Amniotic epithelial cell (primary cell): Measurements from ENCODE around the gene TATDN2.
"Not testable (repeated sequence)": the region's sequence is repeated elsewhere in the genome, so short reads cannot be mapped to it uniquely, and the experiment has no call there.

Source experiments
- DNase-seq: peaks from one replicate; pipeline ENCODE4 v3.0.0-alpha.2; 2010; ENCODE audit warnings: low read depth

TATDN2 gene

DNA sequence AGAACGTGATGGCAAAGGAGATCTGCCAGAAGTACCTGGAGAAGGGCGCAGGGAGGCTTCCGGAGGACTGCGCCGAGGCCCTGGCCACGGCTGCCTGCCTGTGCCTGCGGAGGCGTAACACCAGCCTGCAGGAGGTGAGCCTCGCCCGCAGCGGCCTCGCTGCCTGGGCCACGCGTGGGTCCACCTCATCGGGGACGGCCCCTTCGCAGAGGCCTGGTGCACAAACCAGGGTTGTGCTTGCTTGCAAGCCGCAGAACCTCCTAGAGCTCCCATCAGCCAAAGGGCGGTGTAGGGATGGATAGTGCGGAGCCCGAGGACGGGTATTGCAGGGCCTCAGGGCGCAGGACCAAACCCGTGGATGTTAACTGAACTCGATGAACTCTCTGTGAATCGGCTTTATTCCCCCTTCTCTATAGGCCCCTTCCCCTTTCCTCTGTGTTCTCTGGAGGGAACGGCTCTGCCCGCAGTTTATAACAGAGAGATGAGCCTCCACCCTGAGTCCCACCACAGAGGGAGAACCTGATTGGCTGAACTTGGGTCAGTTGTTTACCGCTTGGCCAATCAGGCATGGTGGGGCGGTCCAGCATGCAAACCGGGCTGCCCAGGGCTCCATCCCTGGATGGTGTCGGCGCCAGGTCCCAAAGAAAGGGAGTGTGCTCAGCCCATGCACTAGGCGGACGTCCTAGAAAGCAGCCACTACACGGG is 13.6 kb upstream of the TATDN2 start:
- no peak for DNase-seq

- DNase-seq: no peak
Observed at GRCh38 chr3:10235551-10235950, 12.7 kb upstream of the TATDN2 start.

- DNase-seq: no peak
Observed at GRCh38 chr3:10238345-10239183, 9.7 kb upstream of the TATDN2 start.

- DNase-seq: no peak
Observed at GRCh38 chr3:10240799-10241198, 7.5 kb upstream of the TATDN2 start.

- peak; percentile 90 for DNase-seq
Observed at GRCh38 chr3:10242182-10243065, 5.8 kb upstream of the TATDN2 start.

DNA sequence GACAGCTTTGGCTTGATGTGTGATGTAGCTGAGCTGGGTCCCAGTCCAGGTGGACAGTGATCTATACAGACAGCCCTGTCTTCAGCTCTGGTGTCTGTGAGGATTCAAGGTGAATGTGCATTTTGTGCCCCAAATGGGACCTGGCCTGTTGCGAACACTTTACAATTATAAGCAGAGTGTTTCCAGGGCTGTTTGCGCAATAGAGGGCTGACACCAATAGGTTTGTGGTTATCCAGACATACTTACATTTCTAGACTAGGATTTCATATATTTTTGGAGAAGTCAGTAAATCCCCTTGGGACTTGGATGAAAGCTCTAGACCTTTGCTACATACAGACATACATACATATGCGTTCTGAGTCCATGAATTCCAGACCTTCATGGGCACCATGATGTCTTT is 4.2 kb upstream of the TATDN2 start:
- DNase-seq: peak; percentile 53

DNA sequence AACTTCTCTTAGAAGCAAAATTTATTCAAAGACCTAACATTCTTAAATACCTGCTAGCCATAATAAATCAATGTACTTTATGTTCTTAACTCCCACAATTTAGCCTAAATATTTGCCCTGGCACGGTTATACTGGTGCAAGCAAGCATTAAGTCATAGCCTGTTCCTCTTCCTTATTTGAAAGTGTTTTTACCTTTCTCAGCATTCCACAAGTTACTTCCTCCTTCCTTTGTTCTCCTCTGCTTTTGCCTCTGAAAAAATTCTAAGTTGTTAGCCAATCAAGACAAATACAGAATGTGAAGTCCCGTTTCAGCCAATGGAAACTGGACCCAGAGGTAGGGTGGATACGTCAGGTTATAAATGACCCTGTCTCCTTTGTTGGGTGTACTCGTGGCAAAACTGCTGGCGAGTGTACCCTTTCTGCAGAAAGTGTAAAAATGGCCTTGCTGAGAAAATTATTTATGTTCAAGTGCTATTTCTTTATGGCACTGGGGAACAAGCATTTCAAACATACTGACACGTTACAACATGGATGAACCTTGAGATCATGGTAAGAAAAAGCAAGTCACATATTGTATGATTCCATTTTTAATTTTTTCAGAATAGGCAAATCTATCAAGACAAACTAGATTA is 3.1 kb upstream of the TATDN2 start:
- no peak for DNase-seq

- DNase-seq: no peak
Observed at GRCh38 chr3:10247679-10248183, 528 bp upstream of the TATDN2 start.

DNA sequence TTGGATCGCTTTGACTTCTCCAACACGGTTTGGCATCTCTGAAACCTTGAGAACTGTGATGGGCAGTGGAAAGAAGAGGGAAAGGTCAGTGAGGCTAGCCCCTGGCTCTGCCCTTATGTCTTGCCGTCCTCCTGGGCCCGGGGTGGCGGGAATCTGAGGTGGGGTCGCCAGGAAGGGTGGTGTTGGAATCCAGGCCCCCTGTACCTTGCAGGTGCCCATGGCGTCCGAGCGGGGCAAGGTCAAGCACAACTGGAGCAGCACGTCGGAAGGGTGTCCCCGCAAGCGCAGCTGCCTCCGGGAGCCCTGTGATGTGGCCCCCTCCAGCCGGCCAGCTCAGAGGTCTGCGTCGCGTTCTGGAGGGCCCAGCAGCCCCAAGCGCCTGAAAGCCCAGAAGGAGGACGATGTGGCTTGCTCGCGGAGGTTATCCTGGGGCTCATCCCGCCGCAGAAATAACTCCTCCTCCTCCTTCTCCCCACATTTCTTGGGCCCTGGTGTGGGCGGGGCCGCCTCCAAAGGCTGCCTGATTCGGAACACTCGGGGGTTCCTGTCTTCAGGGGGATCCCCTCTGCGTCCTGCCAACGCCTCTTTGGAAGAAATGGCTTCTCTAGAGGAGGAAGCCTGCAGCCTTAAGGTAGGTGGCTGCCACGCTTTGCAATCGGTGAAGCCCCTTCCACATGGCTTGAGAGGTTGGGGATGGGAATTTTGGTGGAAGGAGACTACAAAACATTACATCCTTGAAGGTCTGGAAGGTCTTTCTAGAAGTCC is 907 bp downstream of the TATDN2 start:
- no peak for DNase-seq

DNA sequence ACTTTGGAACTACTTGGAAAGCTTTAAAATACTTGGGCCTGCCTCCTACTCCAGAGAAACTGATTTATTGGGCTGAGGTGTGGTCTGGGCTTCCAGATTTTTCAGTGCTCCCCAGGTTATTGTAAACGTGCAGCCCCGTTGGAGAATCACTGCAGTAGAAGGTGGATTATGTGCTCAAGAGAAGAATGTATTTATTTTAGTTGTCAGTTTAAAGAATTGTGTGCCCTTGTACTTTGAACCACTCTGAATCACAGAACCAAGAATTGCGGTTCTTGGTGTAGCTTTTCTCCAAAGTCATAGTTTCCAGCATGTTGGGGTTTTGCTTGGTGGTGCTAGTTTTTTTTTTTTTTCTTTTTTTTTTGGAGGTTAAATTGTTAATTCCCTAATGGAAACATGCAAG is 1.6 kb downstream of the TATDN2 start:
- DNase-seq: peak; percentile 81

GRCh38 chr3:10251006-10251405 is 2.7 kb downstream of the TATDN2 start:
- no peak for DNase-seq

DNA sequence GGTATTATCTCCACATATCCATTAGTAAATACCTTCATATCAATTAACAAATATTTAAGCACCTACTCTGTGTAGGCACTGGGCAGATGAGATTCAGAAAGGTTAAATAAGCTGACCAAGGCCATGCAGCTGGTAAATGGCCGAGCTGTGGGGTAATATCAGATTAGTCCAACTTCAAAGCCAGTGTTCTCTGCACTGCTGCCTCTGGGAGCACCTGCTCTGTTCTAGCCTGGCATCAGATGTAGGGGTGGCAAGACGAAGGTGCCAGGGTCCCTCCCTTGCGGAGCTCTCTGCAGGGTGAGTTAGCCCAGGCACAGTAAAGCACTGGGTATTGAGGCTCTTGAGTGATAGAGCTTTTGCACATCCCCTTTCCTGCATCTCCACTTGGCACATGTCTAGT is 5.5 kb downstream of the TATDN2 start:
- no peak for DNase-seq

- no peak for DNase-seq
Observed at GRCh38 chr3:10255835-10256234, 7.6 kb downstream of the TATDN2 start.

DNA sequence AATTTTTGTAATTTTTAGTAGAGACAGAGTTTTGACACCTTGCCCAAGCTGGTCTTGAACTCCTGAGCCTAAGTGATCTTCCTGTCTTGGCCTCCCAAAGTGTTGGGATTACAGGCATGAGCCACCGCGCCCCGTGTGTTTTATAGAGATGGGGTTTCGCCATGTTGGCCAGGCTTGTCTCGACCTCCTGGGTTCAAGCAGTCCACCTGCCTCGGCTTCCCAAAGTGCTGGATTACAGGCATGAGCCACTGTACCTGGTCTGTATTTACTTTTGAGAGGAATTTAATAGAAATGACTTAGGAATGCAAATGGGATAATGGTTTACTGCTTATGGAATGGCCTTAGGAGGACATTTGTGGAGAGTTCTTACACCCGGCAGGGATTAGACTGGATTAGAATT is 10.8 kb downstream of the TATDN2 start:
- DNase-seq: no peak

DNA sequence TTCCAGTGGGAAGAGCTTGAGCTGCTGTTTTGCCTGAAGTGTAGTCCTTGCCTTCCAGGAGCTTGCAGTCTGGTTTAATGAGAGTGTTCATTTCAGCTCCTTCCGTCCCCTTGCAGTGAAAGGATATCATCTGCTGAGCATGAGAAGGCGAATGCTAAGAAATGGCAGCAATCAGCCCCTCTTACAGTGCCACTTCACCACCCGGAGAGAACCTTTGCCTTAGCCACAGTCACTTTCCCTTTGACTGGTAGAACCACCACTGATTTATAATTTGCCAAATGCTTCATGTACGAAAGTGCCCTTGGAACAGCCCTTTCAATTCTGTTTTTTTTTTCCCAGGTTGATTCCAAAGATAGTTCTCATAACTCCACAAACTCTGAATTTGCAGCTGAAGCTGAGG is 11.5 kb downstream of the TATDN2 start:
- DNase-seq: no peak

GRCh38 chr3:10260211-10260701 is 12.0 kb downstream of the TATDN2 start:
- no peak for DNase-seq

GRCh38 chr3:10262027-10262426 is 13.8 kb downstream of the TATDN2 start:
- no peak for DNase-seq

DNA sequence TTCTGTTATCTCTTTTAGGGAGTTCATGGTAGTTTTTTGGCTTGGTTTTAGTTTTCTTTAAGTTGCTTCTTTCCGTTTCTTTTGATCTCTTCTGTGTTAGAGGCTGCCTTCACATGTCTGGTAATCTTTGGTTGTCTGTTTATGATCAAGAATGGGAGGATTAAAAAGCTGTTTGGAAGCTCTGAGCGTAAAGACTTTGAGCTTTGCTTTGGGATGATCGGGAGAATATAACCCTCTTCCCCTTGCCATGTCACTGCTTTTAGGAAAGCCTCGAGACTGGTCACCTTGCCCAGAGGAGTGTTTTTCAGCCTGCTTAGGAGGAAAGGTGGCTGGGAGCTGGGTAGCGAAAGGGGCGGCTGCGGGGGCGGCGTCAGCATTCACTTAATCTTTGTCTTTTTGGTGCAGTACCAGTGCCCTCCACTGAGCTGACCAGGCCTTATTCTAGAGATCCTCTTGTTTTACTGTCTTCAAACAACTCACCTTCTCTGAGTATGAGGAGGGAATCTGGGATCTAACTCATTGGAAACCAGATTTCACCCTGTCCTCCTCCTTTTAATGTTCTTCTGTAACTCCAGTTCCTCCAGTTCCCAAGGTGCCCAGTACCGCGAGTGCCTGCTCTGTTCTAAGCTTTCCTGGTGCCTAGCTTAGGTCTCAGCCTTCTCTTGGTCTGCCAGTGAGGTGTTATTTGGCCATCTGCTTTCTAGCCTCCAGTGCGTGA is 15.5 kb downstream of the TATDN2 start:
- peak; percentile 65 for DNase-seq

GRCh38 chr3:10265833-10266232 is 17.6 kb downstream of the TATDN2 start:
- no peak for DNase-seq

- not testable (repeated sequence) for DNase-seq
Observed at GRCh38 chr3:10266936-10267335, 18.7 kb downstream of the TATDN2 start.
